ENCODE measurements around the gene RORC.
A peak's percentile ranks its signal among the peaks of the same experiment; 100 is the strongest.

RORC gene

GRCh38 chr1:151803915-151804314 is 27.7 kb downstream of the RORC start:
- no peaks in the 10 kb centered on the region for H3K9me3 ChIP-seq (ENCODE audit: low read length)
- no peaks in the 10 kb centered on the region for H3K36me3 ChIP-seq (ENCODE audit: insufficient read depth, low read length)
- peaks cover 70% of the 10 kb centered on the region for H3K27me3 ChIP-seq (ENCODE audit: insufficient read depth, low read length)
- H3K4me1 ChIP-seq (ENCODE audit: insufficient read depth, low read length): no peaks in the 10 kb centered on the region
- H3K4me3 ChIP-seq (ENCODE audit: low read length): no peak overlapping the region
- H2AFZ ChIP-seq (ENCODE audit: low read depth, low read length): no peak overlapping the region

GRCh38 chr1:151803164-151803563 is 28.4 kb downstream of the RORC start:
- no peaks in the 10 kb centered on the region for H3K9me3 ChIP-seq (ENCODE audit: low read length)
- H3K4me3 ChIP-seq (ENCODE audit: low read length): no peak overlapping the region
- no peak overlapping the region for H2AFZ ChIP-seq (ENCODE audit: low read depth, low read length)
- H3K4me1 ChIP-seq (ENCODE audit: insufficient read depth, low read length): no peaks in the 10 kb centered on the region
- no peaks in the 10 kb centered on the region for H3K36me3 ChIP-seq (ENCODE audit: insufficient read depth, low read length)
- H3K27me3 ChIP-seq (ENCODE audit: insufficient read depth, low read length): peaks cover 68% of the 10 kb centered on the region

- no peaks in the 10 kb centered on the region for H3K36me3 ChIP-seq (ENCODE audit: insufficient read depth, low read length)
- H3K9me3 ChIP-seq (ENCODE audit: low read length): no peaks in the 10 kb centered on the region
- H3K4me3 ChIP-seq (ENCODE audit: low read length): no peak overlapping the region
- H3K27me3 ChIP-seq (ENCODE audit: insufficient read depth, low read length): peaks cover 60% of the 10 kb centered on the region
- H2AFZ ChIP-seq (ENCODE audit: low read depth, low read length): no peak overlapping the region
- H3K4me1 ChIP-seq (ENCODE audit: insufficient read depth, low read length): no peaks in the 10 kb centered on the region
These were observed 29.2 kb downstream of the RORC start for GRCh38 chr1:151802372-151802771.

- H3K4me3 ChIP-seq (ENCODE audit: low read length): no peak overlapping the region
- no peaks in the 10 kb centered on the region for H3K4me1 ChIP-seq (ENCODE audit: insufficient read depth, low read length)
- H3K9me3 ChIP-seq (ENCODE audit: low read length): no peaks in the 10 kb centered on the region
- no peak overlapping the region for H2AFZ ChIP-seq (ENCODE audit: low read depth, low read length)
- H3K36me3 ChIP-seq (ENCODE audit: insufficient read depth, low read length): no peaks in the 10 kb centered on the region
- H3K27me3 ChIP-seq (ENCODE audit: insufficient read depth, low read length): peaks cover 56% of the 10 kb centered on the region
These were observed 29.8 kb downstream of the RORC start for GRCh38 chr1:151801846-151802245.

GRCh38 chr1:151801310-151801820 is 30.2 kb downstream of the RORC start:
- H2AFZ ChIP-seq (ENCODE audit: low read depth, low read length): no peak overlapping the region
- H3K36me3 ChIP-seq (ENCODE audit: insufficient read depth, low read length): no peaks in the 10 kb centered on the region
- H3K9me3 ChIP-seq (ENCODE audit: low read length): no peaks in the 10 kb centered on the region
- H3K4me1 ChIP-seq (ENCODE audit: insufficient read depth, low read length): no peaks in the 10 kb centered on the region
- peaks cover 54% of the 10 kb centered on the region for H3K27me3 ChIP-seq (ENCODE audit: insufficient read depth, low read length)
- H3K4me3 ChIP-seq (ENCODE audit: low read length): no peak overlapping the region

- H2AFZ ChIP-seq (ENCODE audit: low read depth, low read length): no peak overlapping the region
- H3K4me1 ChIP-seq (ENCODE audit: insufficient read depth, low read length): no peaks in the 10 kb centered on the region
- H3K27me3 ChIP-seq (ENCODE audit: insufficient read depth, low read length): peaks cover 48% of the 10 kb centered on the region
- no peaks in the 10 kb centered on the region for H3K9me3 ChIP-seq (ENCODE audit: low read length)
- no peak overlapping the region for H3K4me3 ChIP-seq (ENCODE audit: low read length)
- no peaks in the 10 kb centered on the region for H3K36me3 ChIP-seq (ENCODE audit: insufficient read depth, low read length)
These were observed 30.8 kb downstream of the RORC start for GRCh38 chr1:151800830-151801229.

GRCh38 chr1:151799179-151800022 is 32.2 kb downstream of the RORC start:
- Histone ChIP-seq H3K36me3 (ENCODE audit: insufficient read depth, low read length) (peaks cover under 1% of the 10 kb centered on the region), H3K9me3 (ENCODE audit: low read length) (no peaks in the 10 kb centered on the region), H3K4me3 (ENCODE audit: low read length) (no peak overlapping the region), H3K4me1 (ENCODE audit: insufficient read depth, low read length) (no peaks in the 10 kb centered on the region), H2AFZ (ENCODE audit: low read depth, low read length) (no peak overlapping the region), H3K27me3 (ENCODE audit: insufficient read depth, low read length) (peaks cover 34% of the 10 kb centered on the region)

- Histone ChIP-seq H2AFZ (ENCODE audit: low read depth, low read length) (no peak overlapping the region), H3K4me1 (ENCODE audit: insufficient read depth, low read length) (no peaks in the 10 kb centered on the region), H3K27me3 (ENCODE audit: insufficient read depth, low read length) (peaks cover 26% of the 10 kb centered on the region), H3K4me3 (ENCODE audit: low read length) (no peak overlapping the region), H3K9me3 (ENCODE audit: low read length) (no peaks in the 10 kb centered on the region), H3K36me3 (ENCODE audit: insufficient read depth, low read length) (peaks cover 4% of the 10 kb centered on the region)
These were observed 33.0 kb downstream of the RORC start for GRCh38 chr1:151798571-151798970.

- H3K4me1 ChIP-seq (ENCODE audit: insufficient read depth, low read length): no peaks in the 10 kb centered on the region
- peak overlapping the region; percentile 88 for H2AFZ ChIP-seq (ENCODE audit: low read depth, low read length)
- peaks cover 4% of the 10 kb centered on the region for H3K36me3 ChIP-seq (ENCODE audit: insufficient read depth, low read length)
- H3K27me3 ChIP-seq (ENCODE audit: insufficient read depth, low read length): no peaks in the 10 kb centered on the region
- no peaks in the 10 kb centered on the region for H3K9me3 ChIP-seq (ENCODE audit: low read length)
- H3K4me3 ChIP-seq (ENCODE audit: low read length): peak overlapping the region; percentile 86
These were observed 40.5 kb downstream of the RORC start for GRCh38 chr1:151790940-151791651.

GRCh38 chr1:151790071-151790939 is 41.3 kb downstream of the RORC start, which contains the start of gene TDRKH:
TDRKH (minus strand) TSS chr1:151790500; CDS start chr1:151783022, 7,478 bp downstream.
- H3K9me3 ChIP-seq (ENCODE audit: low read length): no peaks in the 10 kb centered on the region
- no peaks in the 10 kb centered on the region for H3K27me3 ChIP-seq (ENCODE audit: insufficient read depth, low read length)
- H3K4me1 ChIP-seq (ENCODE audit: insufficient read depth, low read length): no peaks in the 10 kb centered on the region
- peak within 1 kb of the TSS; percentile 86 for H3K4me3 ChIP-seq (ENCODE audit: low read length)
- peak within 1 kb of the TSS; percentile 88 for H2AFZ ChIP-seq (ENCODE audit: low read depth, low read length)
- peaks cover 4% of the 10 kb centered on the region for H3K36me3 ChIP-seq (ENCODE audit: insufficient read depth, low read length)

GRCh38 chr1:151787689-151788088 is 43.9 kb downstream of the RORC start:
- H3K36me3 ChIP-seq (ENCODE audit: insufficient read depth, low read length): no peaks in the 10 kb centered on the region
- H2AFZ ChIP-seq (ENCODE audit: low read depth, low read length): no peak overlapping the region
- no peaks in the 10 kb centered on the region for H3K4me1 ChIP-seq (ENCODE audit: insufficient read depth, low read length)
- no peak overlapping the region for H3K4me3 ChIP-seq (ENCODE audit: low read length)
- no peaks in the 10 kb centered on the region for H3K27me3 ChIP-seq (ENCODE audit: insufficient read depth, low read length)
- no peaks in the 10 kb centered on the region for H3K9me3 ChIP-seq (ENCODE audit: low read length)

- Histone ChIP-seq H3K27me3 (ENCODE audit: insufficient read depth, low read length) (no peaks in the 10 kb centered on the region), H2AFZ (ENCODE audit: low read depth, low read length) (no peak overlapping the region), H3K4me1 (ENCODE audit: insufficient read depth, low read length) (no peaks in the 10 kb centered on the region), H3K4me3 (ENCODE audit: low read length) (no peak overlapping the region), H3K36me3 (ENCODE audit: insufficient read depth, low read length) (peaks cover 23% of the 10 kb centered on the region), H3K9me3 (ENCODE audit: low read length) (peaks cover 3% of the 10 kb centered on the region)
These were observed 47.8 kb downstream of the RORC start for GRCh38 chr1:151783796-151784195.

Measured in neuron (in vitro differentiated cells).